Effector memory CD4-positive, alpha-beta T cell (primary cell): ENCODE data around the gene RUNDC3A.

ENCODE experiments used
- DNase-seq, 3 donors: peaks; one replicate each; pipeline ENCODE4 v3.0.0-alpha.2; 2020
- H3K27ac ChIP-seq: 2 replicates; pipeline ENCODE4 v1.7.0; 2013; ENCODE audit warnings: mild to moderate bottlenecking, low read length, moderate library complexity; ENCODE audit not compliant: insufficient read depth, poor library complexity, severe bottlenecking
- H3K27me3 ChIP-seq: replicated peaks from 2 replicates; pipeline ENCODE4 v1.7.0; 2013; ENCODE audit warnings: mild to moderate bottlenecking, low read length; ENCODE audit not compliant: insufficient read depth, control insufficient read depth, poor library complexity, severe bottlenecking
- H3K36me3 ChIP-seq: 2 replicates; pipeline ENCODE4 v1.7.0; 2013; ENCODE audit warnings: mild to moderate bottlenecking, low read length, moderate library complexity; ENCODE audit not compliant: control insufficient read depth, insufficient read depth
- H3K4me1 ChIP-seq: 2 replicates; pipeline ENCODE4 v1.7.0; 2013; ENCODE audit warnings: low read length, mild to moderate bottlenecking; ENCODE audit not compliant: control insufficient read depth, insufficient read depth, poor library complexity, severe bottlenecking
- H3K4me3 ChIP-seq: 2 replicates; pipeline ENCODE4 v1.7.0; 2013; ENCODE audit warnings: low read length, low read depth, mild to moderate bottlenecking; ENCODE audit not compliant: insufficient read depth, poor library complexity, severe bottlenecking
- H3K9me3 ChIP-seq: 2 replicates; pipeline ENCODE4 v1.7.0; 2013; ENCODE audit warnings: mild to moderate bottlenecking, low read length, moderate library complexity; ENCODE audit not compliant: control insufficient read depth

RUNDC3A gene

DNA sequence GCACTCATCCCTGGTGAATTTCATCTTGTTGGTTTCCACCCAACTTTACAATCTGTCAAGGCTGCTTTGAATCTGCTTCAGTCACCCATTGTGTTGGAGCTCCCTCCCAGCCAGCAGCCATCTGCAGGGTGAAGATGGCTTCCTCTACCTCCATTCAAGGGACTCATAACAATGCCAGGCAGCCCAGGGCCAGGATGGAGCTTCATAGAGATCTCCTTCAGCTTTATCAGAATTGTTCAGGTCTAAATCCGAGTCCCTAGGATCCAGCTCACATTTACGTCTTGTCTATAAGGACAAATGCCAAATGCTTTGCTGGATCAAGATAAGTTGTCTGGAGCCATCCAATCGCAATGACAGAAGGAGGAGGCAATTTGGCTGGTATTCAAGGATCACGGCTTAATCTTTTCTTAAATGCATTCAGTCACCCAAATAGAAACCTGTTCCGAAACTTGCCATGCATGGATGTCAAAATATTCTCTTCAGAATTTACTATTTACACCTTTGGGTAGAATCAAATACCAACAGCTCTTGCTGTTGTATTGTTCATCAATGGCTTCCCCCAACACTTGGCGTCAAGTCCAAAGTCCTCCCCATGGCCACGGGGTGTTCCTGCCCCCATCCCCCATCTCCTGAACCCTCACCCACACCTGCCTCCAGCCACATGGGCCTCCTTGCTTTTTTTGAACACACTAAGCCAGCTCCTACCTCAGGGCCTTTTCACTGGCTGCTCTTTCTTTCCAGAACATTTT lies 59.0 kb downstream of the RUNDC3A start:
- peaks cover 7% of the 10 kb centered on the region for H3K27me3 ChIP-seq
- no peak for DNase-seq
- no peaks in the 10 kb centered on the region for H3K36me3 ChIP-seq
- H3K27ac ChIP-seq: no peak overlapping the region
- no peak overlapping the region for H3K4me3 ChIP-seq
- peaks cover 5% of the 10 kb centered on the region for H3K4me1 ChIP-seq
- no peaks in the 10 kb centered on the region for H3K9me3 ChIP-seq
